Left hindlimb (tissue), 1 donor: ENCODE data around the gene MGME1.

Source experiments
- DNase-seq: peaks from one replicate; pipeline ENCODE4 v3.0.0-alpha.2; 2018

MGME1 gene

GRCh38 chr20:17993546-17993945 is 24.7 kb downstream of the MGME1 start:
- no peak for DNase-seq

DNA sequence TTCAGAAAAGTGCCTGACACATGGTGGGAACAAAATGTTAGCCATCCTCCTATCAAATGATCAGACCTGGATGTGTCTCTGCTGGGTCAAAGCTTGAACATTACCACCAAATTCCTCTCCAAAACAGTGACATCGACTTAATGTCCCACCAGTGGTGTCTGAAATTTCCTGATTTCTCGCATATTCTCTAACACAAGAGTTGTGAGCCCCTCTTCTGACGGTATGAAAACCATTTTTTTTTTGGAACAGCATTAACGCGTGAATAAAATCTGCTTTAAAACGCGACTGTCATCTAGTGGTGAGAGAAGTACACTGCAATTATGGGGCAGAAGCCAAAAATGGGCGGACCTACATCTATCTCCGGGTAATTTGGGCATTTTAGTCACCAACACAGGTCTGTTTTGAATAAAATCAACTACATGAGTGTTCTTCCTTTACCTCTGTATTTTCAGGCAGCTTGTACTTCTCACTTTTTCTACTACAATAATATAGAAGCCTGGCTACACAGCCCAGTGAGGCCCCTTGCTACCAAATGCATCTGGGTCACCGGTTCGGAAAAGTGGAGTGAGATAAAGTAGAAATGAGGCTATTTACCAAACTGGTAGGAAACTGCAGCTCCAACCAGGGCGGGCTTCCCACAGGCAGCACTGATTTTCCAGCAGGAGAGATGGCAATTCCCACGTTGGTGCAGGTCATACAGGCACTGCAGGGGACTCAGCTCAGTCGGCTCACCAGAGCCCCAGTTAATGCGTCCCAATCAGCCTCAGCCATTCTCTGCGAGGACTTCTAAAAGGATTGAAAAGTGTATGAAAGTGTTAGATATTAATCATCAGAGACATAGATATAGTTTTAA is 27.4 kb downstream of the MGME1 start:
- DNase-seq: no peak

DNA sequence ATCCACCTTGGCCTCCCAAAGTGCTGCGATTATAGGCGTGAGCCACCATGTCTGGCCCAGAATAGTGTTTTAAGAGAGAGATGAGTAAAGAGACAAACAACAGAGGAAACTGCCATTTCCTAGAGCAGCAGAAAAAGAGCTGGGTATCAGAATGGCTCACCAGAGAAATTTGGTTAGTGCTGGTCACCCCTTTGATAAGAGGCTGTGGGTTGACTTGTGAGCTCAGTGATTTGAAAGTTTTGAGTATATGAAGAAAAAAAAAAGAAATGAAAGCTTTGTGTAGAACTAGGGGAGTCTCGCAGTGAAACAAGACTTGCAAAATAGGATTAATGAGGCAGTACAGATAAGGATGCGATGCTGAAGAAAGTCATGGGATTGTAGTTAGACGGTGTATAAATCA is 29.6 kb downstream of the MGME1 start:
- no peak for DNase-seq

DNA sequence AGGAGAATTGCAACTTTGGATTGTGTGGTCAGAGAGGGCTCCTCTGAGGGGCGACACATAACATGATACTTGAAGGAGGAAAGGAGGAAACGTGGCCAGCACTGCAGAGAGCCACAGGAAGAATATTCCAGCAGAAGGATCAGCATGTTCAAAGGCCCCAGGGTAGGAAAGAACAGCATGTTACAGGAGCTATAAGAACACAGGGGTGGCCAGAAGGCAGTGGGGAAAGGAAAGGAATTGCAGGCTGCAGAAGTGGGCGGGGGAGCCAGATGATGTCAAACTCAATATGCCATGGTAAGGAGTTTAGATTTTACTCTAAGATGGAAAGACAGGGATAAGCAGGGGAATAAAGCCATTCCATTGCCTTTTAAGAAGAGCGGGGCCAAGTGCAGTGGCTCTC is 30.7 kb downstream of the MGME1 start:
- no peak for DNase-seq

DNA sequence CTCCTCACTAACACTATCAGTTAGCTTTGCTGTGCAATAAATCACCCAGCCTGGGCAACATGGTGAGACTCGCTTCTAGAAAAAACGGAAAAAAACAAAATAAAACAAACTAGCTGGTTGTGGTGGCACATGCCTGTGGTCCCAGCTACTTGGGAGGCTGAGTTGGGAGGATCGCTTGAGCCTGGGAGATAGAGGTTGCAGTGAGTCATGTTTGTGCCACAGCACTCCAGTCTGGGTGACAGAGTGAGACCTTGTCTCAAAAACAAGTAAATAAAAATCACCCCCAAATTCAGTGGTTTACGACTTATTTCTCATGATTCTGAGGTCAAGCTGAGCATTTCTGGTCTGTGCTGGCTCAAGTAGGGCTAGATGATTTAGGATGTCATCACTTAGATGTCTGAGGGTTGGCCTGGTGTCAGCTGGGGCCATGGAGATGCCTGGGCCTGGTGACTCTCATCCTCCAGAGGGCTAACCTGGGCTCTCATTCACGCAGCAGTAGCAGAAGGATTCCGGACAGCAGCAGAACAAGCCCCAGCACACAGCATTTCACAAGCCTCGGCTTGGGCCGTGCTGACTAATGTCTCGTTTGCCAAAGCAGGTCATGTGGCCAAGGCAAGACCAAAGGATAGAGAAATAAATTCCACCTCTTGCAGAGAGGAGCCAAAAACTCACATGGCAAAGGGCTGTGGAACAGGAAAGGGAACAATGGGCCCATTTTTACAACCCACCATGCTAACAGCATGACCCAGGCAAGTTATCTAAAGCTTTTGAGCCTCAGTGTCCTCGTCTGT is 32.5 kb downstream of the MGME1 start:
- no peak for DNase-seq

GRCh38 chr20:18003897-18004296 is 35.1 kb downstream of the MGME1 start:
- no peak for DNase-seq

DNA sequence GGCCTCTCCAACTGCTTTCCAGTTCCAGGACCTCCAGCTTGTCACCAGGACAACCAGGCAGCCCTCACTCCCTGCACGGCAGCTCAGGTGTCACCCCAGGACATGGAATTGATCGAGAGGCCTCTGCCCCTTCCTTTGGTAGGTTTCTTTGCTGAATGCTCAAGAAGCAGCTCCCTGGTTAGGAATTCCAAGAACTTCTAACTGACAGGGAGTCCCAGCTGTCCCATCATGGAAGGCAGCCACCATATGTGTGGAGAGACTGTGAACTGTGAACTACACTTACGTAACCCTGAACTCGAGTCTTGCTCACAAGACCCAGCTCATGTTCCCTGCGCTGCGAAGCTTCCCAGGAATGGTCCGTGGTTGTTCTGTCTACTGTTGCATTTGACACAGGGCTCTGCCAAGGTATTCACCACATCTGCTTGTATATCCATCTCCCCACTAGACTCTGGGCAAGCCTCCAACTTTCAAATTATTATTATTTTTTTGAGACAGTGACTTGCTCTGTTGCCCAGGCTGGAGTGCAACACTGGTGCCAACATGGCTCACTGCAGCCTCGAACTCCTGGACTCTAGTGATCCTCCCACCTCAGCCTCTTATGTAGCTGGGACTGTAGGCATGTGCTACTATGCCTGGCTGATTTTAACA is 35.7 kb downstream of the MGME1 start:
- DNase-seq: peak; percentile 42

DNA sequence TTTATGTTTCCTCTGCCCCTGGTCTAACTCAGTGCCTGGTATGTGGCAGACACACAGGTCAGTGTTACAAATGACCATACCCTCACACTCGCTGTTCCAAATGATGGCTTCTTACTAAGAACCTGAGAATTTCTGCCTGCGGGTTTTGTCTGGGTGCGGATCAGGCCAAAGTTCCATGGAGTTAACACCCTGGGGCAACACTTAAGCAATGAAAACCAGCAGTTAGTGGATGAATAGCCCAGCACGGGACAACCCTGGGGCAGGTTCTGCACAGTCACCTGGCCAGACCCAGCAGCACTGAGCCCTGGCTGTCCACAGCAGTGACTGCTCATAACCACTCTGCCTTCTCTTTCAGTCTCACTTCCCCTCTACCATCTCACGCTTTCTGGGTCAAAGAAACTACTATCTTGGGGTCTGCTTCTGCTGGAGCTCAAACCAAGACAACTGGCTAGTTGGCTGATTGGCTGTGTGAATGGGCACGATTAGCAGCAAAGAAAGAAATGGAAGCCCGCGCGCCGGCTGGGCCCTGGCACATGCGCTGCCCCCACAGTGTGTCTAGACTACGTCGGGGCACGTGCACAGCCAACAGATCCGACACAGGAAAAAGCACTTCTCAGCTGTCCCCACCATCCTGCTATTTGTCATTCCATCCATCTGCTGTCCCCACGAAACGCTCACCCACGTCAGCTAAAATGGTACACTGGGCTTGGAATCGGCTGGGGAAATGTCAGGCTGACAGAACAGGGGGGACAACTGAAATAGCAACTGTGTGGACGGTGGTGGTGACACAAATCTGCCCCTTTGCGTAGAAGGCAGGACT is 36.6 kb downstream of the MGME1 start:
- no peak for DNase-seq

- DNase-seq: no peak
These were observed 37.2 kb downstream of the MGME1 start for GRCh38 chr20:18005990-18006364.

DNA sequence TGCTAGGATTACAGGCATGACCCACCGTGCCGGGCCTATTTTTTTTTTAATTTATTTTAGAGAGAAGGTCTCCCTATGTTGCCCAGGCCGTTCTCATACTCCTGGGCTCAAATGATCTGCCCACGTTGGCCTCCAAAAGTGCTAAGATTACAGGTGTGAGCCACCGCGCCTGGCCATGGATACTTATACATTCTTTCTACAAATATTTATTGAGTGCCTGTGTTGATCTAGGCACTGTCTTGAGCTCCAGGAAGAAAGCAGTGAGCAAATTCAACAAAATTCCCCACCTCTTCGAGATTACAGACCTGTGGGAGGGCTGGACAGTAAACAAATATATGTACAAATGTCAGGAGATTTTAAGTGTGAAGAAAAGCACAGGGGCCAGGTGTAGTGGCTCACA is 37.9 kb downstream of the MGME1 start:
- DNase-seq: no peak

- no peak for DNase-seq
These were observed 38.9 kb downstream of the MGME1 start for GRCh38 chr20:18007534-18008292.

- no peak for DNase-seq
These were observed 40.3 kb downstream of the MGME1 start for GRCh38 chr20:18009116-18009515.

GRCh38 chr20:18011482-18011881 is 42.7 kb downstream of the MGME1 start:
- no peak for DNase-seq

GRCh38 chr20:18011951-18012645 is 43.3 kb downstream of the MGME1 start:
- DNase-seq: no peak

DNA sequence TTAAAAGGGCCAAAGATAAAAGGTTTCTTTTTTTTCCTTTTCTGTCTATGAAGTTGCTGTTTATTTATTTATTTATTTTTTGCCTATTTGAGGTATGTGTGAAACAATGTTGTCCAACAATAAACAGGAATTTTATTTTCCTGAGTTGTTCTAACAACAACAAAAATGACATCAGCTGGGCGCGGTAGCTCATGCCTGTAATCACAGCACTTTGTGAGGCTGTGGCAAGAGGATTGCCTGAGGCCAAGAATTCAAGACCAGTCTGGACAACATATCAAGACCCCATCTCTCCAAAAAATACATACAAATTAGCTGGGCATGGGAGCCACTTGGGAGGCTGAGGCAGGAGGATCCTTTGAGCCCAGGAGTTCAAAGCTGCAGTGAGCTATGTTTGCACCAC is 44.1 kb downstream of the MGME1 start:
- no peak for DNase-seq

DNA sequence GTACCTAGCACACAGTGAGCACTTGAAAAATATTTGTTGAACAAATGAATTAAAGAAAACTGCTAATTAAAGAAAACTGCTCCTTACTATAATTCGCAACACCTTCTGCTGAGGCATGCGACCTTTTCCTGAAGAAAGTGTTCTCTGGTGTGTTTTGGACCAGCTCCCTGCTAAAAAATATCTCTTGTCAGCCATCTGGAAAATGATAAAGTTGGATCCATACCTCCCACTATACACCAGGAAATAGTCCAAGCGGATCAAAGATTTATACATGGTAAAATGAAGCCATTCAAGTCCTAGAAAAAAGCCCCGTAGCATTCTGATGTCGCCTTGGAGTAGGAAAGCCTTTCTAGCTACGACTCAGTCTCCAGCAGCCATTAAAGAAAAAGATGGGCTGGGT is 45.6 kb downstream of the MGME1 start:
- no peak for DNase-seq

DNA sequence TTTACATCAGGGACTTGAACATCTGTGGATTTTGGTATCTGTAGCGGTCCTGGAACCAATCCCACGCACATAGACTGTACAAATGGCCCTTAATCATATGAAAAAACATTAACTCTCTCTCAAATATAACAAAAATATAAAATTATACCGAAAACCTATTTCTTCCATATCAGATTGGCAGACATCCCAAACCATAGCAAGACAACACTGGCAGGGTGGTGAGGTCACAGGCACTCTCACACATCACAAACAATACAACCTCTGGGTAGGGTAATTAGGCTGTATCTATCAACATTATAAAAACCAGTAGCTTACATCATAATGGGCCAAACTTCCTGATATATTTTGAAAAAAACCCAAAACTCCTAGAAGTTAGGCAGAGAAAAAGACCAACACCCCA is 48.0 kb downstream of the MGME1 start:
- DNase-seq: no peak

DNA sequence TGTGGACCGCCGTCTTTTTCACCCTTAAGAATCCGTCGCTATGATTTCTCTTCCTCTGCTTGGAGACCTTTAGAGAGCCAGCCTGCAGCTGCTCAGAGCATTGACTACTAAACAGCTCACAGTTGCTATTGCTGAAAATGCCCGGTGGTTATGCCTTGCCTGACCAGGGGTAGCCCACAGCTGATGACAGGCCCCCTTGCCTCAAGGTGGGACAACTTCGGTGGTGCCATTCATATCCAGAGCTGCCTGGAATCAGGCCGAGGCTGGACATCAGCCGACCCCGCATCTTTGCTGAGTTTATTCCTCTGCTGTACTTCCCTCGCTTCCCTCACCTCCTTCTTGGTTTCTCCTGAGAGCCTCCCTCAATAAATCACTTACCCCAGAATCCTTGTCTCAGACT is 49.3 kb downstream of the MGME1 start:
- DNase-seq: no peak

DNA sequence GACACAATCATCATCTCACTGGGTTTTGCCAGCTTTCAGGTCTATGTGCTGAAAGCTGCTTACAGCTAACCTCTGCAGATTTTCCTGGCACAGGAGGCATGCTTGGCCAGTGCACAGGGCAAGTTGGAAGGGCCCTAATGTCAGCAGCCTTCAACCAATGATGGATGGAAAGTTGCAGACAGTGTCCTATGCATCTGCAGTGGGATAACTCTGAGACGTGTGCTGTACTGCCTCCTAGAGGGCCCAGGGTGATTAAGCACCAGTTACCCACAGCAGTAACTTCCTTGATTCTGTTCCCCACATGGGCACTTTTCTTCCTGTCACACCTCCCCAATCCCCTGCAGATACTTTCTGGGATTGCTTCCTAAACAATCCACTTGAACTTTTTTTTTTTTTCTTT is 50.2 kb downstream of the MGME1 start:
- DNase-seq: no peak

DNA sequence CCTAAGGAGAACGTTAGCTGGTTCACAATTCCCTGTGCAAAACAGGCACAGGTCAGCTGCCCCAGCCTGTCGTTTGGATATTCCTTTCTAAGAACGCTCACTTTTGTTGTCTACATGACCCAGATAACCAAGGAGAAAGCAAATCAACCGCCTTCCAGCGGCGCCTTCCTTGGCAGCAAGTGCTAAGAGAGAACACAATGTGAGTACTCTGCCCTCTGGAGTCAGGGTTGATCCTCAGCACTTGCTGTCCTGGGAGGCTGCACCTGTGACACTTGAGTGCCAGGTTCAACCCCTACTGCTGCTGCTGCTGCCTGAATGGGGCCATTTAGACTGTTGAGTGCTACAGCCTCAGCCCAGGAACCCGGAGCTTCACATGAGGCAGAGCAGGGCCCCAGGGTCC is 52.1 kb downstream of the MGME1 start:
- DNase-seq: no peak

DNA sequence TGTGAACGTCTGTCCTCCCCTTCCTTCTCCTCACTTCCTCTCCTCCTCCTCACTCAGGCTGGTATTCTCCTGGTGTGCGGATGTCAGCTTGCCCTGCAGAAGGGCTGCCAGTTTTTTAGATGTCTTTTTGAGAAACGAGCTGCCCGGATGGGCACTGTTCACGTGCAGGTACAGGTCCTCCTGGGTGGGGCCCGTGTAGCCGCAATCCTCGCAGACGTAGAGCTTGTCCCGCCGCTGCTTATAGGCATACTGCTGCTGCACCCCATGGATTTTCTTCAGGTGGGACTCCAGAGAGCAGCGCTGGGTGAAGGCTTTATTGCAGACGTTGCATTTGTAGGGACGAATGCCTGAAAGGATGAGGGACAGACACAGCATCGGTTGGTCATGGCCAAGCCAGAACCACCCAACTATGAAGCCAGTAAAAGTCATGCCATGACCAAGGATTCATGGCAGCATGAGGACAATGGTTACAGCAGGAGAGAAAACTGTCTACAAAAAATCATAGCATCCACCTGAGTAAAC is 55.8 kb downstream of the MGME1 start:
- no peak for DNase-seq
